Spinal cord (tissue), 10 donors: ENCODE data around the gene FBLN1. TPM values are rescaled to one million over a fixed set of nuclear protein-coding genes. Genes with fewer than 3 reads are reported as not detected.
A peak's percentile ranks its signal among the peaks of the same experiment; 100 is the strongest.

Experiments used
- DNase-seq, 6 donors: peaks; one replicate each; pipeline versions ENCODE4 v3.0.0 to v3.0.0-alpha.2; 2013 to 2015; ENCODE audit warnings: low spot score in 6 of 6, low read depth in 4 of 6
- H3K27ac ChIP-seq: one replicate; pipeline ENCODE4 v1.5.1; 2013; ENCODE audit warnings: low read depth, low read length, control low read depth
- H3K27me3 ChIP-seq: one replicate; pipeline ENCODE4 v1.6.1; 2013; ENCODE audit warnings: low read length; ENCODE audit not compliant: control insufficient read depth, insufficient read depth
- H3K36me3 ChIP-seq: one replicate; pipeline ENCODE4 v1.6.1; 2013; ENCODE audit warnings: low read length; ENCODE audit not compliant: control insufficient read depth, insufficient read depth
- H3K4me1 ChIP-seq: one replicate; pipeline ENCODE4 v1.6.1; 2013; ENCODE audit warnings: low read length; ENCODE audit not compliant: control insufficient read depth, insufficient read depth
- H3K4me3 ChIP-seq: one replicate; pipeline ENCODE4 v1.5.1; 2013; ENCODE audit warnings: low read depth, low read length, control low read depth
- H3K9me3 ChIP-seq: one replicate; pipeline ENCODE4 v1.6.1; 2013; ENCODE audit warnings: low read length; ENCODE audit not compliant: control insufficient read depth, insufficient read depth
- WGBS: methylation state at CpG from one replicate; pipeline ENCODE4 v1.1.5; 2013; ENCODE audit warnings: missing lambda C conversion rate; ENCODE audit not compliant: insufficient coverage; 5-methylcytosine and 5-hydroxymethylcytosine counted together
- polyA plus RNA-seq, 2 donors: library from polyadenylated mRNA; unstranded; fragments of 120-200 nt; gene quantifications; one replicate each; pipeline ENCODE4 v1.2.1, GENCODE V29; 2013; ENCODE audit not compliant: insufficient read length in 2 of 2
- total RNA-seq, 2 donors: library from RNA; depleted of rRNA in 1 of 2; stranded (reverse); fragments of 120-200 nt in 1 of 2; fragments of >200 nt in 1 of 2; gene quantifications; one replicate each; pipeline versions ENCODE4 v1.2.3 to v1.2.4, GENCODE V29; 2013 to 2014
- donor health status: healthy.

FBLN1 gene
- total and polyA plus RNA-seq, 4 donors: 69.4 to 260 (median 132) TPM

DNA sequence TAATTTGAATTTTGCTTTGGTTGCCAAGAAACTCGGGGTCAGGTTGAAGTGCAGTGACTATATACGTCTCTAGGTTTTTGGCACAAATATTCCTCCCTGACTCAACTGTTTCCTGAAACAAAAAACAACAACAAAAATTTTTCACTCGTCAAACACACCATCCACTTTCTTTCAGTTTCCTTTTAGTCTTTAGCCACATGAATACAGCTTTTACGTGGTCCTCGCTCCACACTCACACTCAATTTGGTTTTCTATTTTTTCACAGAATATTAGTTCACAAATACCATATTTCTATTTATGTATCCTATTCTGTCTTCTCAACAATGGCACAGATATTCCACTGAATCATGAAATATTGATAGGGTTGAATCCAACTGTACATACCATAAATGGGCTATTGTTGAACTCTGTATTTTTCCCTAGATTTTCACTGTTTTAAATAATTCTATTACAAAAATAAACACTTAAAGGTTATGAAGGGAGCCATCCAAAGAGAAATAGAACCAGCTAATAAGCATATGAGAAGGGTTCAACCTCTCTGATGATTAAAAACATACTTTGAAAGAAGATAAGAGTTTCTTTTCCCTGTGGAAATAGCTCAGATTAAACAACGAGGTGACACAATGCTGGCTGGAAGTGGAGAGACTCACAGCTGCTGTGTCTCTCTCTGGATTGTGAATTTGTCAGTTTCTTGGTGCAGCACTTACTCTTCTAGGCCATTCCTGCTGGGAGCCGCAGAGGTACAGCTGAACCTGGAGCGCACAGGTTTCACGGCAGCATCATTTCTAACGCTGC lies 5.1 kb upstream of the FBLN1 start:
- Histone ChIP-seq H3K27me3 (peaks cover 2% of the 10 kb centered on the region), H3K4me1 (peaks cover 20% of the 10 kb centered on the region), H3K27ac (no peak overlapping the region), H3K4me3 (no peak overlapping the region), H3K36me3 (no peaks in the 10 kb centered on the region), H3K9me3 (no peaks in the 10 kb centered on the region)
- DNase-seq: no peak
- 70% methylated on average over 4 of the region's 10 CpGs for WGBS

DNA sequence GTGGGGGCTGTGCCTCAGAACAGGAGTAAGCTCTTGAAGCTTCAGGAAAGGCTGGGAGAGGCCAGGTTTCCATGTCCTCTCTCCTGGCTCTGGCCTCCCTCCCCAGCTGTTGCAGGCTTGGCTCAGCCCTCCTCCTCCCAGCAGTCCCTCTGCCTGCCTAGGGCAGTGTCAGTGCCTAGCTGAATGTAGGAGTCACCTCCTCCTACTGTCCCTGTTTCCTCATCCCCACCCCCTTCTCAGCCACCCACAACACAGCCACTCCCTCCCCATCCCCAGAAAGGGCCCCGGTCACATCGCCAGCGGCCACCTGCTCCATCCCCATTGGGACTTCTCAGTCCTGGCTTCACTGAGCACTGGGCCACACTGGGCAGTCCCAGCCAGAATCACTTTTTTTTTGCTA lies 2.9 kb upstream of the FBLN1 start:
- no peak overlapping the region for H3K4me3 ChIP-seq

GRCh38 chr22:45503050-45503815 lies 550 bp downstream of the FBLN1 start:
- H3K9me3 ChIP-seq: no peaks in the 10 kb centered on the region

More for the DNA sequence above, 2.9 kb upstream of the FBLN1 start:
- Histone ChIP-seq H3K4me1 (peaks cover 34% of the 10 kb centered on the region), H3K27me3 (peaks cover 5% of the 10 kb centered on the region), H3K9me3 (no peaks in the 10 kb centered on the region), H3K36me3 (no peaks in the 10 kb centered on the region), H3K27ac (no peak overlapping the region)
- no peak for DNase-seq
- WGBS: 74% methylated on average over 3 of the region's 3 CpGs

GRCh38 chr22:45503816-45504372 lies 1.2 kb downstream of the FBLN1 start:
- H3K4me3 ChIP-seq: peak overlapping the region; percentile 57
- H3K9me3 ChIP-seq: no peaks in the 10 kb centered on the region
- DNase-seq: peak in 1 of 6 donors; percentile 28
- WGBS: 30% methylated on average over 15 of the region's 15 CpGs
- peak overlapping the region; percentile 81 for H3K27ac ChIP-seq
- peaks cover 42% of the 10 kb centered on the region for H3K4me1 ChIP-seq
- no peaks in the 10 kb centered on the region for H3K36me3 ChIP-seq
- H3K27me3 ChIP-seq: peaks cover 3% of the 10 kb centered on the region

More at GRCh38 chr22:45503050-45503815, 550 bp downstream of the FBLN1 start:
- peaks cover 3% of the 10 kb centered on the region for H3K27me3 ChIP-seq
- 9% methylated on average over 49 of the region's 53 CpGs for WGBS
- peak overlapping the region; percentile 36 for H3K27ac ChIP-seq
- peak in 1 of 6 donors; percentile 37 for DNase-seq
- H3K36me3 ChIP-seq: no peaks in the 10 kb centered on the region
- peaks cover 39% of the 10 kb centered on the region for H3K4me1 ChIP-seq
- H3K4me3 ChIP-seq: peak overlapping the region; percentile 57

DNA sequence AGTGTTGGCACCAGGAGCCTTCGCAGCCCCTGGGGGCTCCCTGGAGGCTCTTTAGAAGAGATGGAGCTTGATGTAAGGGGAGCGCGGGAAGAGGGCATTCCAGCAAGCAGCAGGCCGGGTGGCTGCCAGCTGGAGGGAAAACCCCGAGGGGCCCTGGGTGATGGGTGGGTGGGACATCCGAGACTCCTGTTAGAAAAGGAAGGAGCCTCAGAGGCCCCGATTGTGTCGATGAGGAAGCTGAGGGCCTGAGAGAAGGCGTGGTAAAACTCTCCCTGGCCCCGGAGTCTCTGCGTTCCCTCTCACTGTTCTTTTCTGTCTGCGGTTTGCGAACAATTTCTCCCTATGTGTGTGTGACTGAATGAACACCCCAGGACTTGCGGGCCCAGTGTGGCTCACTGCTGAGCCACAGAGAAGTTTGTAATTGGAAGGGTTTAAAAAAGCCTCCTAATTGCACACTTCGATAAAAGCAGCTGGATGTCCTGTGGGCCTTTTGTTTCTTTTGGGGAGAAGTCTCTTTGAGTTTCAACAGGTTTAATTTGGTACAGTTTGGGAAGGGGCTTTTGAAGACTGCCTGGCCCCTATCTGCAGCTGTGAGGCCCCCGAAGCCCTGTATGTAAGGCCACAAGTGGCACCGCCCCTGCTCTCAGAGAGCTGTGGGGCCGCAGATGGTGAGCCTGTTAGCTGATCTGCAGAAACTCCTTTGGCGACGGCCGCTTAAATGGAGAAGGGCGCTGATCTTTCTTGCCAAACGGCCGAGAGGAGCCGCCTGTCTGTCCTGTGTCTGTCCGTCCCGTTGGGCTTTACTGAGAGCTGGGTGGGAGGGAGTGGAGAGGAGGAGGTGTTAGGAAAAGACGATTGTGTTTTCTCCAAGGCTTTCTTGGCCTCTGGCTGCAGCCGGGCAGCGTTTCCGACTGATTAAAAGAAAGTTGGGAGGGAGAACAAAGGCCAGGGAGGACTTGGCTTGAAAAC lies 2.0 kb downstream of the FBLN1 start:
- Histone ChIP-seq H3K4me1 (peaks cover 49% of the 10 kb centered on the region), H3K9me3 (no peaks in the 10 kb centered on the region), H3K27ac (peak overlapping the region; percentile 81), H3K4me3 (peak overlapping the region; percentile 32), H3K36me3 (no peaks in the 10 kb centered on the region), H3K27me3 (peaks cover 3% of the 10 kb centered on the region)
- 15% methylated on average over 29 of the region's 31 CpGs for WGBS
- DNase-seq: peak in 2 of 6 donors; percentile 53 to 80

- WGBS: 40% methylated on average over 1 of the region's 14 CpGs
- Histone ChIP-seq H3K27ac (no peak overlapping the region), H3K4me1 (peaks cover 59% of the 10 kb centered on the region), H3K27me3 (peaks cover 3% of the 10 kb centered on the region), H3K9me3 (no peaks in the 10 kb centered on the region), H3K36me3 (no peaks in the 10 kb centered on the region), H3K4me3 (no peak overlapping the region)
- no peak for DNase-seq
Measured at GRCh38 chr22:45505991-45506747, 3.5 kb downstream of the FBLN1 start.

DNA sequence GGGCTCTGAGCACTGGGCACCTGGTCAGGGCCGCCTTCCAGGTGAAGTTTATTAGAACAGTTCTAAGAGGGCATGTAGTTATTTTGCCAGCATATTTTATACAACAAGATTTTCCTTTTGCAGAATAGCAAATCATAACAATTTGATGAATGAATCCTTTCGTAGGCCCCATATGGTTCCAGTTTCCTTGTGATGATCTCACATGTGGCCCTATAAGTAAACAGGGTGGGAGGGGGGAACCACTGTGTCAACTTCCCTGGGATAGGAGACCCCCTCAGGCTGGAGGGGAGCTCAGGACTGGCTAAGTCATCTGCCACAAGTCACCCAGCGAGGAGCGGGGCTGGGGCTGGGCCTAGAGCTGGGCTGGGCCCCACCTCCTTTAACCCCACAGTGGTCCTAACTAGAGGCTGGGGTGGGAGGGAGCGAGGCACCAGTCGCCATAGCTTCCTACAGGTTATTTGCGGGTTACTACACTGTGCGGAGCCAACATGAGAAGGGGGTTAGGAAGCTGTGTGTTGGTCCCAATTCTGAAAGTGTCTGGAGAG lies 4.2 kb downstream of the FBLN1 start:
- no peak overlapping the region for H3K27ac ChIP-seq
- peaks cover 3% of the 10 kb centered on the region for H3K27me3 ChIP-seq
- H3K4me3 ChIP-seq: no peak overlapping the region
- peaks cover 59% of the 10 kb centered on the region for H3K4me1 ChIP-seq
- DNase-seq: no peak
- no peaks in the 10 kb centered on the region for H3K9me3 ChIP-seq
- H3K36me3 ChIP-seq: no peaks in the 10 kb centered on the region
- no CpG with 5 or more reads among the region's 8 CpGs for WGBS

- Histone ChIP-seq H3K27me3 (peaks cover 3% of the 10 kb centered on the region), H3K27ac (no peak overlapping the region), H3K4me1 (peaks cover 58% of the 10 kb centered on the region), H3K4me3 (no peak overlapping the region), H3K36me3 (no peaks in the 10 kb centered on the region), H3K9me3 (no peaks in the 10 kb centered on the region)
- 93% methylated on average over 5 of the region's 6 CpGs for WGBS
- no peak for DNase-seq
Measured at GRCh38 chr22:45507798-45508197, 5.1 kb downstream of the FBLN1 start.
